OCI-LY3 (cell line): ENCODE results near the gene CRACR2B.
A peak's percentile ranks its signal among the peaks of the same experiment; 100 is the strongest.

Experiments used
- H2AFZ ChIP-seq: fragments of 200-600, 300-600 bp; shearing (Covaris generic); 2 replicates; pipeline ENCODE4 v1.6.0; 2014; ENCODE audit warnings: antibody characterized with exemption, low read depth, low read length
- H3K27ac ChIP-seq: fragments of 200-600, 300-600 bp; sonication (generic); 2 replicates; pipeline ENCODE4 v1.5.1; 2014; ENCODE audit warnings: mild to moderate bottlenecking, low read length, moderate library complexity, mixed read lengths
- H3K27me3 ChIP-seq: fragments of 200-600, 300-600 bp; sonication (generic); 2 replicates; pipeline ENCODE4 v1.6.1; 2014; ENCODE audit warnings: low read depth, low read length, mixed read lengths
- H3K36me3 ChIP-seq: fragments of 200-600, 300-600 bp; sonication (generic); replicated peaks from 2 replicates; pipeline ENCODE3; 2014; ENCODE audit warnings: low read depth, low read length, mixed read lengths
- H3K4me1 ChIP-seq: fragments of 300-600, 200-600 bp; sonication (generic); 2 replicates; pipeline ENCODE4 v1.6.1; 2014; ENCODE audit warnings: low read length, mixed read lengths
- H3K4me2 ChIP-seq: fragments of 200-600, 300-600 bp; sonication (generic); 2 replicates; pipeline ENCODE4 v1.6.1; 2014; ENCODE audit warnings: low read length, mixed read lengths
- H3K4me3 ChIP-seq: fragments of 300-600, 200-600 bp; sonication (generic); 2 replicates; pipeline ENCODE4 v1.5.1; 2014; ENCODE audit warnings: antibody characterized with exemption, mild to moderate bottlenecking, low read length, moderate library complexity
- H3K79me2 ChIP-seq: fragments of 300-600, 200-600 bp; shearing (Covaris generic); 2 replicates; pipeline ENCODE4 v1.6.1; 2014; ENCODE audit warnings: mild to moderate bottlenecking, low read length, mixed read lengths
- H3K9ac ChIP-seq: fragments of 300-600, 200-600 bp; shearing (Covaris generic); 2 replicates; pipeline ENCODE4 v1.6.0; 2014; ENCODE audit warnings: mild to moderate bottlenecking, low read length, moderate library complexity
- H3K9me3 ChIP-seq: fragments of 200-600, 300-600 bp; shearing (Covaris generic); 2 replicates; pipeline ENCODE4 v1.6.1; 2014; ENCODE audit warnings: low read length, mixed read lengths; ENCODE audit not compliant: insufficient read depth
- H4K20me1 ChIP-seq: fragments of 200-600, 300-600 bp; sonication (generic); 2 replicates; pipeline ENCODE4 v1.6.1; 2016; ENCODE audit warnings: low read length, mixed read lengths; ENCODE audit not compliant: insufficient read depth
- EZH2phosphoT487 ChIP-seq: fragments of 200-600 bp; shearing (Covaris generic); IDR thresholded peaks from 2 replicates; pipeline ENCODE4 v1.6.1; 2018; ENCODE audit warnings: antibody characterized with exemption, mixed run types, low read depth
- TF ChIP-seq, protein P1 (sequence below): fragments of 200-600, 300-600 bp; sonication (generic); IDR thresholded peaks from 2 replicates; pipeline ENCODE4 v1.5.1; 2014; ENCODE audit warnings: antibody characterized with exemption, low read length, low read depth

The CRACR2B gene

DNA sequence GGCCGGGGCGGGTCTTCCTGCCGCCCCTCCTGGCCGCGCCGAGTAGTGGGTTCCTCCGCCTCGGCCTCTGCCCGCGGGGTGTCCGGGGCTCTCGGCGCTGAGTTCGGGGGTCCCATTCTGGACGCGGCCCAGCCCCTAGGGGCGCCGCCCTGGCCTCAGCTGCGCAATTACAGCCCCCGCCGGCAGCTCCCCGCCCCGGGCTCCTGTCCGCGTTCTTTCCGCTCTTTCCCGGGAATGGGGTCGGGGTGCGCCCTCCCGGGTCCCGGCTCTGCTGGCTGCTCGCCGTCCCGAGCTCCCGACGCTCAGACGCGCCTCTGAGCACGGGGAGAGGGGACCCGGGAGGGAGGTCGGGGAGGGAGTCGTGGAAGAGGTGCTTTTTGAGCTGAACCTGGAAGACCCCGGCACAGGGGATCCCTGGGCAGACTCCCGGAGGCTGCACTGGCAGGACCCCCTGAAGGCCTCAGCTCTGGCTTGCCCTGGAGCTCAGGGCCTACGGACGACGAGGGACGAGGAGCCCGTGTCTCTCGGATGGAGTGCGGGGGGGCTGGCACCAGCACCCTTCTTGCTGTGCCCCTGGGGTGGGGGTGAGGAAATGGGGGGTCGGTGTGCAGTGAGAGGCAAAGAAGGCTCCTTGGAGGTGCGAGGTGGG, 15.5 kb downstream of the CRACR2B start:
- H3K4me3 ChIP-seq, result peak overlapping the region; percentile 96
- no peaks in the 10 kb centered on the region; the same call in 1 of the 2 replicates for H3K27me3 ChIP-seq
- no peaks in the 10 kb centered on the region for H3K9me3 ChIP-seq
- H2AFZ ChIP-seq, result no peak overlapping the region; the same call in 1 of the 2 replicates
- H3K9ac ChIP-seq, result peak overlapping the region; percentile 85
- peaks cover 25% of the 10 kb centered on the region for H3K79me2 ChIP-seq
- peaks cover 12% of the 10 kb centered on the region for H4K20me1 ChIP-seq
- no peak for TF ChIP-seq EZH2phosphoT487
- TF ChIP-seq, protein P1, sequence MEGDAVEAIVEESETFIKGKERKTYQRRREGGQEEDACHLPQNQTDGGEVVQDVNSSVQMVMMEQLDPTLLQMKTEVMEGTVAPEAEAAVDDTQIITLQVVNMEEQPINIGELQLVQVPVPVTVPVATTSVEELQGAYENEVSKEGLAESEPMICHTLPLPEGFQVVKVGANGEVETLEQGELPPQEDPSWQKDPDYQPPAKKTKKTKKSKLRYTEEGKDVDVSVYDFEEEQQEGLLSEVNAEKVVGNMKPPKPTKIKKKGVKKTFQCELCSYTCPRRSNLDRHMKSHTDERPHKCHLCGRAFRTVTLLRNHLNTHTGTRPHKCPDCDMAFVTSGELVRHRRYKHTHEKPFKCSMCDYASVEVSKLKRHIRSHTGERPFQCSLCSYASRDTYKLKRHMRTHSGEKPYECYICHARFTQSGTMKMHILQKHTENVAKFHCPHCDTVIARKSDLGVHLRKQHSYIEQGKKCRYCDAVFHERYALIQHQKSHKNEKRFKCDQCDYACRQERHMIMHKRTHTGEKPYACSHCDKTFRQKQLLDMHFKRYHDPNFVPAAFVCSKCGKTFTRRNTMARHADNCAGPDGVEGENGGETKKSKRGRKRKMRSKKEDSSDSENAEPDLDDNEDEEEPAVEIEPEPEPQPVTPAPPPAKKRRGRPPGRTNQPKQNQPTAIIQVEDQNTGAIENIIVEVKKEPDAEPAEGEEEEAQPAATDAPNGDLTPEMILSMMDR, result no peak
- H3K4me1 ChIP-seq, result peaks cover 26% of the 10 kb centered on the region
- peak overlapping the region; percentile 83 for H3K4me2 ChIP-seq
- H3K27ac ChIP-seq, result no peak overlapping the region
- H3K36me3 ChIP-seq, result peaks cover 3% of the 10 kb centered on the region

DNA sequence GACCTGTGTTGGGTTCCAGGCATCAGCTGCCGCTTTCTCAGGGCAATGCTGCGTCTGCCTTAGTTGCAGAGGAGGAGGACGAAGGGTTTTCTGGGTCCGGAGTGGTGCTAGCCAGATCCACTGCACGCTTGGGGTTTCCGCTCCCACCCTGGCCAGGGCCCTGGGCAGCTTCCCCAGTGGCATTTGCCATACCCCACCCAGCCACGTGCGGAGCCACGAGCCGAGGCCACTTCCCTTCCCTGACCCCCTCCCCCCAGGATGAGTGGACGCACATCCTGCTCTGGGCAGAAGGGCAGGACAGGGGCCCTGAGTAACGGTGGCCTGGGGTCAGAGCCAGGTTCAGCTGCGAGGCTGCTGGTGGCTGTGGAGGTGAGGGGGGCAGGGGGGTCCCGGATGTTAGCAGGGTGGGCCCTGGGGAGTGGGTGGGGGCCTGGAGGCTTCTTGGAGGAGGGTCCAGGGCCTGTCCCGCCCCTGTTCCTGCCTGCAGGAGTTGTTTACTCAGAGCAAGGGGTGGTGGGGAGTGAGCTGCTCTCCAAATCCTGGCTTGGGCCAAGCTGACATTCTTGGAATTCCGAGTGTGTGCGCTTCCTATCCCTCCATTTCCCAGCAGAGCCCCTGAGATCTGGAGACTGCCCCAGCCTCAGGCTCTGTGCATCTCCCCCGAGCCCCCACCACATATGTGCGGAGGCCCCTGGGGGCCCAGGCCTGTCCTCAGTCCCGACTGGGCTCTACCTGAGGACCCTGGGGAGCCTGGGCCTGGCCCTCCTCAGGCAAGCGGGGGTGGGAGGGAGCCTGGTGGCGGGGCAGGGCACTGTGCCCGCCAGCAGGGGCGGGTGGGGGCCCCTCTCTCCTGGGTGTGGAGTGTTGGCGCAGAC, 16.3 kb downstream of the CRACR2B start:
- Histone ChIP-seq H2AFZ (no peak overlapping the region), H3K9me3 (no peaks in the 10 kb centered on the region), H3K4me2 (peak overlapping the region; percentile 83), H3K4me3 (peak overlapping the region; percentile 96), H4K20me1 (peaks cover 12% of the 10 kb centered on the region), H3K27ac (no peak overlapping the region), H3K79me2 (peaks cover 25% of the 10 kb centered on the region), H3K36me3 (peaks cover 3% of the 10 kb centered on the region), H3K4me1 (peaks cover 33% of the 10 kb centered on the region), H3K9ac (peak overlapping the region; percentile 85), H3K27me3 (no peaks in the 10 kb centered on the region; the same call in 1 of the 2 replicates)
- no peak for TF ChIP-seq EZH2phosphoT487
- TF ChIP-seq, protein P1, result no peak

DNA sequence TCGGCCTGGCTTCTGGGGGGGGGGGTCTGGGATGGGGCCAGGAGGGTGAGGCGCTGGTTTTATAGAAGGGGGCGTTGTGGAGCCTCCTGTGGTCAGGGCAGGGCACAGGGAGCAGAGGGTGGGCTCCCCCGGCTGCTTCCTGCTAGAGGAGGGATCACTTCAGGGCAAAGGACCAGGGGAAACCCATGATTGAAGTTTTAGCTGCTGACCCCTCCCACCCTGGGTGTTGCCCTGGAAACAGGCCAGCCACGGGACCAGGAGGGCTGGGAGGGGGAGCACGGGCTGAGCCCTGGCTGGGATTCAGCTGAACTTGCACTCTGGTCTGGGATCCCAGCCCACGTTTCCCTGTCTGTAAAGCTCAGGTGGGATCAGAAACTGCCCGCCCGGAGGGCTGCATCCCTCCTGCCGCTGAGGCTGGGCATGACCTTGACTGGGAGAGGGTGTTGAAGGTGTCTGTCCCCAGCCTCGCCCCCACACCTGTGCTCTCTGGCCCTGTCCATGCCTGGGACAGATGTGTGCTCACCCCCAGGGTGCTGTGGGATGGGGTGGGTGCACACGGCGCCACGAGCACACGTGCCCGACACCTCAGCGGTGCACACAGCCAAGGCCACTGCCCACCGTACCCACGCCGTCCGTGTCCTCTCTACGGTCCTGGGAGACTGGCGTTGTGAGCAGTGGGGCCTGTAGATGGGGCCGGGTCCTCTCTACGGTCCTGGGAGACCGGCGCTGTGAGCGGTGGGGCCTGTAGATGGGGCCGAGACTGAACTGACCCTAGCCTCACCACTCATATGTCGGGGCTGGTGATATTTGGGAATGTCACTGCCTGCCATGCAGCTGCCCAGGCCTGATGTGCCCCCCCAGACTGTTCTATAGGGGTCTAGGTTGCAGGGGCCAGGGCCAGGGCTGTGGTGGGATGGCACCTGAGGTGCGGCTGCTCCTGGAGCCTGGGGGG, 17.2 kb downstream of the CRACR2B start:
- Histone ChIP-seq H3K27ac (no peak overlapping the region), H2AFZ (no peak overlapping the region), H3K36me3 (peaks cover 3% of the 10 kb centered on the region), H3K4me2 (peak overlapping the region; percentile 83), H3K79me2 (peaks cover 24% of the 10 kb centered on the region), H4K20me1 (peaks cover 12% of the 10 kb centered on the region), H3K9ac (no peak overlapping the region), H3K4me3 (peak overlapping the region; percentile 96), H3K27me3 (no peaks in the 10 kb centered on the region; the same call in 1 of the 2 replicates), H3K4me1 (peaks cover 36% of the 10 kb centered on the region), H3K9me3 (no peaks in the 10 kb centered on the region)
- TF ChIP-seq, protein P1, result no peak
- no peak for TF ChIP-seq EZH2phosphoT487
